ENCODE results near the gene PCNT. TPM values are rescaled to one million over a fixed set of nuclear protein-coding genes. Genes with fewer than 3 reads are reported as not detected.

PCNT gene
- total RNA-seq, 2 donors from 2014 or later: 15.1 to 32.5 TPM

- Histone ChIP-seq H3K36me3 (no peaks in the 10 kb centered on the region), H3K9ac (ENCODE audit: low read depth in 2 of 2, low read length in 2 of 2) (no peak overlapping the region), H3K27ac (no peak overlapping the region), H3K4me1 (no peaks in the 10 kb centered on the region), H3K9me3 (no peaks in the 10 kb centered on the region), H3K27me3 (no peaks in the 10 kb centered on the region), H3K4me3 (no peak overlapping the region)
- intact Hi-C loops (cut with DNase I): no loop called here
- no peak for DNase-seq
- TF ChIP-seq CTCF (IDR thresholded peaks at IDR 0.05): no peak
Measured at GRCh38 chr21:46379691-46380090, 55.7 kb downstream of the PCNT start.

GRCh38 chr21:46381541-46381940 is 57.6 kb downstream of the PCNT start:
- Histone ChIP-seq H3K27ac (no peak overlapping the region), H3K36me3 (no peaks in the 10 kb centered on the region), H3K27me3 (no peaks in the 10 kb centered on the region), H3K9ac (ENCODE audit: low read depth in 2 of 2, low read length in 2 of 2) (no peak overlapping the region), H3K9me3 (no peaks in the 10 kb centered on the region), H3K4me1 (no peaks in the 10 kb centered on the region), H3K4me3 (no peak overlapping the region)
- no peak for DNase-seq
- TF ChIP-seq CTCF (IDR thresholded peaks at IDR 0.05): no peak
- intact Hi-C loops (cut with DNase I): no loop called here

- intact Hi-C loops (cut with DNase I): no loop called here
- Histone ChIP-seq H3K4me1 (no peaks in the 10 kb centered on the region), H3K36me3 (no peaks in the 10 kb centered on the region), H3K27me3 (no peaks in the 10 kb centered on the region), H3K27ac (no peak overlapping the region), H3K4me3 (no peak overlapping the region), H3K9ac (ENCODE audit: low read depth in 2 of 2, low read length in 2 of 2) (no peak overlapping the region), H3K9me3 (no peaks in the 10 kb centered on the region)
- no peak for TF ChIP-seq CTCF (IDR thresholded peaks at IDR 0.05)
- no peak for DNase-seq
Measured at GRCh38 chr21:46384556-46384955, 60.6 kb downstream of the PCNT start.

GRCh38 chr21:46385846-46386733 is 62.1 kb downstream of the PCNT start:
- H3K27me3 ChIP-seq: no peaks in the 10 kb centered on the region
- no peak for DNase-seq
- no peak overlapping the region for H3K4me3 ChIP-seq
- no peaks in the 10 kb centered on the region for H3K9me3 ChIP-seq
- no peaks in the 10 kb centered on the region for H3K36me3 ChIP-seq
- H3K9ac ChIP-seq (ENCODE audit: low read depth in 2 of 2, low read length in 2 of 2): no peak overlapping the region
- intact Hi-C loops (cut with DNase I): no loop called here
- no peak overlapping the region for H3K27ac ChIP-seq
- H3K4me1 ChIP-seq: no peaks in the 10 kb centered on the region
- no peak for TF ChIP-seq CTCF (IDR thresholded peaks at IDR 0.05)

GRCh38 chr21:46386734-46387088 is 62.8 kb downstream of the PCNT start:
- Histone ChIP-seq H3K4me3 (no peak overlapping the region), H3K36me3 (no peaks in the 10 kb centered on the region), H3K27me3 (no peaks in the 10 kb centered on the region), H3K9ac (ENCODE audit: low read depth in 2 of 2, low read length in 2 of 2) (no peak overlapping the region), H3K4me1 (no peaks in the 10 kb centered on the region), H3K9me3 (no peaks in the 10 kb centered on the region), H3K27ac (no peak overlapping the region)
- TF ChIP-seq CTCF (IDR thresholded peaks at IDR 0.05): no peak
- DNase-seq: no peak
- intact Hi-C loops (cut with DNase I): no loop called here
